SK-N-SH treated with all-trans-retinoic acid at 6 μM for 48 hours (cell line): ENCODE data around the gene TEKT1.

ENCODE experiments used
- CSDC2 ChIP-seq: fragments of 250-450 bp; sonication (Bioruptor Pico); IDR thresholded peaks from 2 replicates; pipeline ENCODE4 v1.5.0; 2020; ENCODE audit warnings: mild to moderate bottlenecking, moderate library complexity
- SNAI2 ChIP-seq: fragments of 250-450 bp; sonication (Bioruptor Pico); IDR thresholded peaks from 2 replicates; pipeline ENCODE4 v1.5.0; 2020; ENCODE audit warnings: mild to moderate bottlenecking, moderate library complexity
- TCF4 ChIP-seq: fragments of 250-450 bp; sonication (Bioruptor Pico); IDR thresholded peaks from 2 replicates; pipeline ENCODE4 v1.8.0; 2021; ENCODE audit warnings: mild to moderate bottlenecking, moderate library complexity, borderline replicate concordance
- ZFP3 ChIP-seq: fragments of 250-450 bp; sonication (Bioruptor Pico); IDR thresholded peaks from 2 replicates; pipeline ENCODE4 v1.5.0; 2020; ENCODE audit warnings: mild to moderate bottlenecking, moderate library complexity
- ZNF565 ChIP-seq: fragments of 450-650 bp; formaldehyde crosslinking; conservative IDR thresholded peaks from 2 replicates; pipeline ENCODE4 v1.5.0; 2020; ENCODE audit warnings: low read depth, mild to moderate bottlenecking, moderate library complexity
- TF ChIP-seq, protein P1 (sequence below): fragments of 250-450 bp; sonication (Bioruptor Pico); IDR thresholded peaks from 2 replicates; pipeline ENCODE4 v1.5.0; 2020; ENCODE audit warnings: mild to moderate bottlenecking, moderate library complexity
- TF ChIP-seq, protein P2 (sequence below): fragments of 250-450 bp; sonication (Bioruptor Pico); IDR thresholded peaks from 2 replicates; pipeline ENCODE4 v1.8.0; 2020; ENCODE audit warnings: mild to moderate bottlenecking, moderate library complexity, borderline replicate concordance

DNA sequence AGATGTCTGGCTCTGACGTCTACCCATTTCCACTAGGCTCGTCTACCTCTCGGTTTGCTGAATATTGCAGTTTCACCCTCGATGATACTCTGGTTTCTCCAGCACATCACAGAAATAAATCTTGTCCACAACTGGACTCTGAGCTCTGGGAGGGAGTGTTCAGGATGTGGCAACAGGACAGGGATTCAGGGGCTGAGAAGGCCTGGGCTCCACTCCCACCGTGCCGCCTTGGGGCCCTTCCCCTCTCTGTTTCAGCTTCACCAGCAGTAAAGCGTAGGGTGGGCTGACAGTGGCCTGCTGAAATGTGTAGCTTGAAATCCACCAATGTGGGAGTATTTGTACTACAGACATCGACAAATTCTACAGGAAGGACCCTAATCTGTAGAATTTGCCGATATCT is 20.0 kb downstream of the TEKT1 start:
- TF ChIP-seq, protein P1, sequence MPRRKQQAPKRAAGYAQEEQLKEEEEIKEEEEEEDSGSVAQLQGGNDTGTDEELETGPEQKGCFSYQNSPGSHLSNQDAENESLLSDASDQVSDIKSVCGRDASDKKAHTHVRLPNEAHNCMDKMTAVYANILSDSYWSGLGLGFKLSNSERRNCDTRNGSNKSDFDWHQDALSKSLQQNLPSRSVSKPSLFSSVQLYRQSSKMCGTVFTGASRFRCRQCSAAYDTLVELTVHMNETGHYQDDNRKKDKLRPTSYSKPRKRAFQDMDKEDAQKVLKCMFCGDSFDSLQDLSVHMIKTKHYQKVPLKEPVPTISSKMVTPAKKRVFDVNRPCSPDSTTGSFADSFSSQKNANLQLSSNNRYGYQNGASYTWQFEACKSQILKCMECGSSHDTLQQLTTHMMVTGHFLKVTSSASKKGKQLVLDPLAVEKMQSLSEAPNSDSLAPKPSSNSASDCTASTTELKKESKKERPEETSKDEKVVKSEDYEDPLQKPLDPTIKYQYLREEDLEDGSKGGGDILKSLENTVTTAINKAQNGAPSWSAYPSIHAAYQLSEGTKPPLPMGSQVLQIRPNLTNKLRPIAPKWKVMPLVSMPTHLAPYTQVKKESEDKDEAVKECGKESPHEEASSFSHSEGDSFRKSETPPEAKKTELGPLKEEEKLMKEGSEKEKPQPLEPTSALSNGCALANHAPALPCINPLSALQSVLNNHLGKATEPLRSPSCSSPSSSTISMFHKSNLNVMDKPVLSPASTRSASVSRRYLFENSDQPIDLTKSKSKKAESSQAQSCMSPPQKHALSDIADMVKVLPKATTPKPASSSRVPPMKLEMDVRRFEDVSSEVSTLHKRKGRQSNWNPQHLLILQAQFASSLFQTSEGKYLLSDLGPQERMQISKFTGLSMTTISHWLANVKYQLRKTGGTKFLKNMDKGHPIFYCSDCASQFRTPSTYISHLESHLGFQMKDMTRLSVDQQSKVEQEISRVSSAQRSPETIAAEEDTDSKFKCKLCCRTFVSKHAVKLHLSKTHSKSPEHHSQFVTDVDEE (CRISPR knock-in tag): no peak
- TF ChIP-seq TCF4 (CRISPR knock-in tag) (no peak), ZNF565 (CRISPR knock-in tag) (no peak), CSDC2 (no peak), SNAI2 (no peak), ZFP3 (CRISPR knock-in tag) (no peak)
- TF ChIP-seq, protein P2, sequence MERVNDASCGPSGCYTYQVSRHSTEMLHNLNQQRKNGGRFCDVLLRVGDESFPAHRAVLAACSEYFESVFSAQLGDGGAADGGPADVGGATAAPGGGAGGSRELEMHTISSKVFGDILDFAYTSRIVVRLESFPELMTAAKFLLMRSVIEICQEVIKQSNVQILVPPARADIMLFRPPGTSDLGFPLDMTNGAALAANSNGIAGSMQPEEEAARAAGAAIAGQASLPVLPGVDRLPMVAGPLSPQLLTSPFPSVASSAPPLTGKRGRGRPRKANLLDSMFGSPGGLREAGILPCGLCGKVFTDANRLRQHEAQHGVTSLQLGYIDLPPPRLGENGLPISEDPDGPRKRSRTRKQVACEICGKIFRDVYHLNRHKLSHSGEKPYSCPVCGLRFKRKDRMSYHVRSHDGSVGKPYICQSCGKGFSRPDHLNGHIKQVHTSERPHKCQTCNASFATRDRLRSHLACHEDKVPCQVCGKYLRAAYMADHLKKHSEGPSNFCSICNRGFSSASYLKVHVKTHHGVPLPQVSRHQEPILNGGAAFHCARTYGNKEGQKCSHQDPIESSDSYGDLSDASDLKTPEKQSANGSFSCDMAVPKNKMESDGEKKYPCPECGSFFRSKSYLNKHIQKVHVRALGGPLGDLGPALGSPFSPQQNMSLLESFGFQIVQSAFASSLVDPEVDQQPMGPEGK (CRISPR knock-in tag): no peak
